ENCODE data around the gene MYL1. TPM values are rescaled to one million over a fixed set of nuclear protein-coding genes. Genes with fewer than 3 reads are reported as not detected.

The MYL1 gene
- total RNA-seq, 1 donor from 2014 or later, result 0.36 TPM

DNA sequence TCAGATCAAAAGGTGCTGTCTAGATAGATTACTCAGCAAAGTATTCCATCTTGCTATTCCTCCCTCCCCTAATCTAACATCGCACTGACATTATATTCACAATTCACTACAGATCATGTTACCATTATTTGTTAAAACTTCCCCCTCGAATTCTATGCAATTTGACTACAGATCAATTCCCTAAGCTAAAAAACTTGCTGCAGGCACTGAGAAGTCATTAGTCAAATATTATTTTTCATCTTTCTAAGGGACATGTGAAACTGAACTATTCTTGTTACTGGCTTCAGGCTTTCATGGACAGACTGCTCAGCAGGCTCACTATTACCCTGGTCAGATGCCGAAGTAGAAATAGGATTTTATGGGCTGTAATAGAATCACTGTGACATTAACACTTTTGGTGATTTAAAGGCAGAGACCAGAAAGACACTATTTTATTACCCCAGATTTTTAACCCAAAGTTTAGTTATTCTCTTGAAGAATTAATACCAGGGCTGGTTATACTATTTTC, 15.1 kb downstream of the MYL1 start:
- H3K4me3 Mint-ChIP-seq, result no peak overlapping the region
- peaks cover 8% of the 10 kb centered on the region for H3K4me1 Mint-ChIP-seq
- no peaks in the 10 kb centered on the region for H3K36me3 Mint-ChIP-seq
- TF ChIP-seq, protein P1, sequence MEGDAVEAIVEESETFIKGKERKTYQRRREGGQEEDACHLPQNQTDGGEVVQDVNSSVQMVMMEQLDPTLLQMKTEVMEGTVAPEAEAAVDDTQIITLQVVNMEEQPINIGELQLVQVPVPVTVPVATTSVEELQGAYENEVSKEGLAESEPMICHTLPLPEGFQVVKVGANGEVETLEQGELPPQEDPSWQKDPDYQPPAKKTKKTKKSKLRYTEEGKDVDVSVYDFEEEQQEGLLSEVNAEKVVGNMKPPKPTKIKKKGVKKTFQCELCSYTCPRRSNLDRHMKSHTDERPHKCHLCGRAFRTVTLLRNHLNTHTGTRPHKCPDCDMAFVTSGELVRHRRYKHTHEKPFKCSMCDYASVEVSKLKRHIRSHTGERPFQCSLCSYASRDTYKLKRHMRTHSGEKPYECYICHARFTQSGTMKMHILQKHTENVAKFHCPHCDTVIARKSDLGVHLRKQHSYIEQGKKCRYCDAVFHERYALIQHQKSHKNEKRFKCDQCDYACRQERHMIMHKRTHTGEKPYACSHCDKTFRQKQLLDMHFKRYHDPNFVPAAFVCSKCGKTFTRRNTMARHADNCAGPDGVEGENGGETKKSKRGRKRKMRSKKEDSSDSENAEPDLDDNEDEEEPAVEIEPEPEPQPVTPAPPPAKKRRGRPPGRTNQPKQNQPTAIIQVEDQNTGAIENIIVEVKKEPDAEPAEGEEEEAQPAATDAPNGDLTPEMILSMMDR (IDR thresholded peaks at IDR 0.05; ENCODE audit: unreplicated experiment), result no peak
- no peaks in the 10 kb centered on the region for H3K27me3 Mint-ChIP-seq (ENCODE audit: low read depth)
- no peak for DNase-seq (ENCODE audit: low spot score in 2 of 2, unreplicated experiment in 2 of 2)
- H3K27ac Mint-ChIP-seq, result no peak overlapping the region
- H3K9me3 Mint-ChIP-seq, result no peaks in the 10 kb centered on the region

DNA sequence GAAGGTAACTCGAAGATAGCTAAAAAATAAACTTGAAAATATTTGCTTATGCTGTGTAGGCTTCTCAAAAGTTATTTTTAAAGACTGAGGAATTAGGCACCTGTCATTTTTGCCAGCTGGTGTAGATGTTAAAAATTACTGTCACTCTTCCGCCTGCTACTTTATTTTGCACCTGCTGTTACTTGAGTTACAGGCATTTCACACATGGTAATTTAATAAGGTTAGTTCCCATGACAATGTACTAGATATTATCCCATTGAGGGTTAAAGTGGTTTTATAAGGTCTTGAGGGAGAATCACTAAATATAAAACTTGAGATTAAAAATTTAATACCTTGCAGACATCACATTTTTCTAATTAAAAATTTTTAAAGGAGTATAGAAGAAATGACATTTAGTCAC, 26.6 kb downstream of the MYL1 start:
- no peak for DNase-seq (ENCODE audit: low spot score in 2 of 2, unreplicated experiment in 2 of 2)
- TF ChIP-seq, protein P1 (IDR thresholded peaks at IDR 0.05; ENCODE audit: unreplicated experiment), result no peak
- Mint-ChIP-seq H3K9me3 (peaks cover 13% of the 10 kb centered on the region), H3K27me3 (ENCODE audit: low read depth) (no peaks in the 10 kb centered on the region), H3K4me1 (no peaks in the 10 kb centered on the region), H3K4me3 (no peak overlapping the region), H3K36me3 (no peaks in the 10 kb centered on the region), H3K27ac (no peak overlapping the region)

DNA sequence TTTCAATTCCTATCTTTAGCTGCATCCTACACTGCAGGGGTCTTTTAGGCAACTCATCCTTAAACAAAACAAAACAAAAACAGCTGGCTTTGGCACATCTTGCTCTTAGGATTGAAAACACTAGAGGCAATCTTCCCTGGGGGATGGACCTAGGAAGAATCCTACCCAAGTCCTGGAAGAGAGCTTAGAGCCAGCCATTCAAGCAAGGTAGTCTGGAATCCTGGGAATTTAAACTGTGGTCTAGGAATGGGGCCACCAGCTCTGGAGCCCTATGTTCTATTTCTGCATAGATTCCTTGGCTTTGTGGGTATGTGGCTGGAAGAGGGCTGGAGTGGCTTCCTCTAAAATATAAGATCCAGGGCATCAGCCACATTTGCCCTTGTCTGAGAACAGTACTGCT, 27.7 kb downstream of the MYL1 start:
- Mint-ChIP-seq H3K27me3 (ENCODE audit: low read depth) (no peaks in the 10 kb centered on the region), H3K9me3 (peaks cover 25% of the 10 kb centered on the region), H3K27ac (no peak overlapping the region), H3K4me3 (no peak overlapping the region), H3K36me3 (peaks cover 2% of the 10 kb centered on the region), H3K4me1 (no peaks in the 10 kb centered on the region)
- DNase-seq (ENCODE audit: low spot score in 2 of 2, unreplicated experiment in 2 of 2), result no peak
- TF ChIP-seq, protein P1 (IDR thresholded peaks at IDR 0.05; ENCODE audit: unreplicated experiment), result no peak

DNA sequence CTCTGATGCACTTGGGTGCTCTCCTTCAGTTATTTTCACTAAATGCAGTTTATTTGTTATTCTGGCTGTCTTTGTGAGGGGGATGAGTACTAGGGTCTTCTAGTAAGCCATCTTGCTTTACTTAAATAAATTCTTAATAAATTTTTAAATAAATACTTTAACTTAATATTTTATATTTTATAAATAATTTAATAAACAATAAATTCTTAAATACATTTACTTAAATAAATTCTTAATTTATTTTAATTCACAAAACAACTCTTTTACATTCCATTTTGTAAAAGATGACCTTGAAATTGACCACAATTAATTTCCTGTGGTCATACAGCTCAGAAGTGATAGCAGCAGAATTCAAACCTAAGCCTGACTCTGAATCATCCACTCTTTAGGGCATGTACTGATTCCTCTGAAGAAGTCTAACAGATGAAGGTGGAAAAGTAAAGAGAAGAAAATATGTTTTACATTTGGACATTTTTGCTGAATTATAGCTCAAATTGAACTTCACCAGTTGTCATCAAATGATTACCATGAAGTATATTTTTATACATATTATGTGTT, 28.8 kb downstream of the MYL1 start:
- Mint-ChIP-seq H3K27ac (no peak overlapping the region), H3K4me3 (no peak overlapping the region)
- TF ChIP-seq, protein P1 (IDR thresholded peaks at IDR 0.05; ENCODE audit: unreplicated experiment), result no peak

DNA sequence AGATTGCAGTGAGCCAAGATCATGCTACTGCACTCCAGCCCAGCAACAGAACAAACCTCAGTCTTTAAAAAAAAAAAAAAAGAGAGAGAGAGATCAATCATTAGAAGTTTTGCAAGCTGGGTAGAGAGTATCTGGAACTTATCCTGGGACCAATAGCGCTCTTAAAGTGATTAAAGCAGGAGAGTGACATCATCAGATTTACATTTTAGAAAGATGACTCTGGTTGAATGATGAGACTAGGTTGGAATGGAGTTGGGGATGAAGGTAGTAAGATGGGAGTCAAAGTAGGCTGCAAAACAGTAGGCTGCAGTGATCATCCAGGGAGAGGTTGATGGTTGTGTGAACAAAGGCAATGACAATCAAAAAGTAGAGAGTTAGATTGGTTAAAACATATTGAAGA, 37.8 kb downstream of the MYL1 start:
- H3K27ac Mint-ChIP-seq, result no peak overlapping the region
- H3K27me3 Mint-ChIP-seq (ENCODE audit: low read depth), result no peaks in the 10 kb centered on the region
- TF ChIP-seq, protein P1 (IDR thresholded peaks at IDR 0.05; ENCODE audit: unreplicated experiment), result no peak
- no peak for DNase-seq (ENCODE audit: low spot score in 2 of 2, unreplicated experiment in 2 of 2)
- no peaks in the 10 kb centered on the region for H3K36me3 Mint-ChIP-seq
- H3K4me3 Mint-ChIP-seq, result no peak overlapping the region
- peaks cover 18% of the 10 kb centered on the region for H3K9me3 Mint-ChIP-seq
- H3K4me1 Mint-ChIP-seq, result no peaks in the 10 kb centered on the region

More for the DNA sequence above, 28.8 kb downstream of the MYL1 start:
- H3K27me3 Mint-ChIP-seq (ENCODE audit: low read depth), result no peaks in the 10 kb centered on the region
- no peak for DNase-seq (ENCODE audit: low spot score in 2 of 2, unreplicated experiment in 2 of 2)
- peaks cover 31% of the 10 kb centered on the region for H3K9me3 Mint-ChIP-seq
- H3K4me1 Mint-ChIP-seq, result no peaks in the 10 kb centered on the region
- peaks cover 2% of the 10 kb centered on the region for H3K36me3 Mint-ChIP-seq
